Measurements from ENCODE around the gene VPS11.
"Not testable (repeated sequence)": the region's sequence is repeated elsewhere in the genome, so short reads cannot be mapped to it uniquely, and the experiment has no call there.

Gene VPS11

DNA sequence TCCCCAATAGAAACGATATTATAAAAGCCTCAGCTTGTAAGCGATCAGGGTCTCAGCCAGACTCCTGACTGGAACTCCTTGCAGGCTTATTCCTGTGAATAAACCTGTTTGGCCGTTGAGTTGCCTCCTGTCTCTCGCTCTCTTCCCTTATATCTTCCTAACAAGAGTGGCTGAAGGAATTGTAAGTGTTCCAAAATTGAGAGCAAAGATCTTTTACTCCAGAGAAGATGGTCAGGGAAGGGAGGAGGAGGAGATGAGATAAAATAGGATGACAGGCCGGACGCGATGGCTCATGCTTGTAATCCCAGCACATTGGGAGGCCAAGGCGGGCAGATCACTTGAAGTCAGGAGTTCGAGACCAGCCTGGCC, 35.7 kb upstream of the VPS11 start:
- Histone ChIP-seq H3K4me1 (ENCODE audit: low read length) (peaks cover 20% of the 10 kb centered on the region), H3K27me3 (replicated peaks; ENCODE audit: insufficient read depth, low read length) (no peaks in the 10 kb centered on the region), H4K20me1 (ENCODE audit: insufficient read depth, low read length) (no peaks in the 10 kb centered on the region), H2AFZ (ENCODE audit: low read length) (peak overlapping the region; percentile 27; the same call in 1 of the 2 replicates), H3K79me2 (ENCODE audit: low read length) (peaks cover 38% of the 10 kb centered on the region), H3F3A (ENCODE audit: insufficient read depth, low read length) (peaks cover 15% of the 10 kb centered on the region), H3K27ac (ENCODE audit: low read length) (no peak overlapping the region), H3K4me2 (ENCODE audit: low read depth, low read length) (no peak overlapping the region), H3K9ac (ENCODE audit: low read length) (no peak overlapping the region), H3K4me3 (ENCODE audit: low read length) (no peak overlapping the region), H3K9me3 (replicated peaks; ENCODE audit: insufficient read depth, low read length) (no peaks in the 10 kb centered on the region), H3K9me2 (replicated peaks; ENCODE audit: insufficient read depth, low read length) (no peaks in the 10 kb centered on the region), H3K36me3 (replicated peaks; ENCODE audit: insufficient read depth, low read length) (no peaks in the 10 kb centered on the region)
- TF ChIP-seq EZH2 (optimal IDR thresholded peaks at IDR 0.05; ENCODE audit: low read depth, low read length) (no peak), EZH2phosphoT487 (IDR thresholded peaks at IDR 0.05; ENCODE audit: low read length) (no peak)
- TF ChIP-seq, protein P1, sequence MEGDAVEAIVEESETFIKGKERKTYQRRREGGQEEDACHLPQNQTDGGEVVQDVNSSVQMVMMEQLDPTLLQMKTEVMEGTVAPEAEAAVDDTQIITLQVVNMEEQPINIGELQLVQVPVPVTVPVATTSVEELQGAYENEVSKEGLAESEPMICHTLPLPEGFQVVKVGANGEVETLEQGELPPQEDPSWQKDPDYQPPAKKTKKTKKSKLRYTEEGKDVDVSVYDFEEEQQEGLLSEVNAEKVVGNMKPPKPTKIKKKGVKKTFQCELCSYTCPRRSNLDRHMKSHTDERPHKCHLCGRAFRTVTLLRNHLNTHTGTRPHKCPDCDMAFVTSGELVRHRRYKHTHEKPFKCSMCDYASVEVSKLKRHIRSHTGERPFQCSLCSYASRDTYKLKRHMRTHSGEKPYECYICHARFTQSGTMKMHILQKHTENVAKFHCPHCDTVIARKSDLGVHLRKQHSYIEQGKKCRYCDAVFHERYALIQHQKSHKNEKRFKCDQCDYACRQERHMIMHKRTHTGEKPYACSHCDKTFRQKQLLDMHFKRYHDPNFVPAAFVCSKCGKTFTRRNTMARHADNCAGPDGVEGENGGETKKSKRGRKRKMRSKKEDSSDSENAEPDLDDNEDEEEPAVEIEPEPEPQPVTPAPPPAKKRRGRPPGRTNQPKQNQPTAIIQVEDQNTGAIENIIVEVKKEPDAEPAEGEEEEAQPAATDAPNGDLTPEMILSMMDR (IDR thresholded peaks at IDR 0.05; ENCODE audit: low read length) = no peak
- DNase-seq = no peak

DNA sequence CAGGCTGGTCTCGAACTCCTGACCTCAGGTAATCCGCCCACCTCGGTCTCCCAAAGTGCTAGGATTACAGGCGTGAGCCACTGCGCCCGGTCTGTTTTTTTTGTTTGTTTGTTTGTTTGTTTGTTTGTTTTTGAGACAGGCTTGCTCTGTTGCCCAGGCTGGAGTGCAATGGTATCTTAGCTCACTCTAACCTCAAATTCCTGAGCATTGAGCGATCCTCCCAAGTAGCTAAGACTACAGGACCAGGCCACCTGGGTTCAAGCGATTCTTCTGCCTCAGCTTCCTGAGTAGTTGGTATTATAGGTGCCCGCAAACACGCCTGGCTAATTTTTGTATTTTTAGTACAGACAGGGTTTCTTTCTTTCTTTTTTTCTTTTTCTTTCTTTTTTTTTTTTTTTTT, 34.2 kb upstream of the VPS11 start:
- H3K27ac ChIP-seq (ENCODE audit: low read length); H3K4me3 ChIP-seq (ENCODE audit: low read length): not testable (repeated sequence)

DNA sequence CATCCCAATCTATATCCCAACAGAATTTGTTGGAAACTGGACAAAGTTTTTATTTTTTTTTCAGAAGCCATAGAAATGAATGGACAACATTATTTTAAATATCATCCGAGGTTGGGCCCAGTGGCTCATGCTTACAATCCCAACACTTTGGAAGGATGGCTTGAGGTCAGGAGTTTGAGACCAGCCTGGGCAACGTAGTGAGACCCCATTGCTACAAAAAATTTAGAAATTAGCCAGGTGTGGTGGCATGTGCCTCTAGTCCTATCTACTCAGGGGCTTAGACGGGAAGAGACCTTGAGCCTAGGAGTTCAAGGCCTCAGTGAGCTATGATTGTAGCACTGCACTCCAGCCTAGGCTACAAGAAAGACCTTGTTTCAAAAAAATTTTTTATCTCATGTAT, 32.8 kb upstream of the VPS11 start:
- Histone ChIP-seq H3K9ac (ENCODE audit: low read length) (no peak overlapping the region), H3K27me3 (replicated peaks; ENCODE audit: insufficient read depth, low read length) (no peaks in the 10 kb centered on the region), H3K4me3 (ENCODE audit: low read length) (no peak overlapping the region), H3K9me2 (replicated peaks; ENCODE audit: insufficient read depth, low read length) (no peaks in the 10 kb centered on the region), H4K20me1 (ENCODE audit: insufficient read depth, low read length) (no peaks in the 10 kb centered on the region), H3K4me2 (ENCODE audit: low read depth, low read length) (no peak overlapping the region), H2AFZ (ENCODE audit: low read length) (no peak overlapping the region), H3K4me1 (ENCODE audit: low read length) (no peaks in the 10 kb centered on the region), H3K27ac (ENCODE audit: low read length) (no peak overlapping the region), H3F3A (ENCODE audit: insufficient read depth, low read length) (peaks cover 3% of the 10 kb centered on the region), H3K79me2 (ENCODE audit: low read length) (peaks cover 8% of the 10 kb centered on the region), H3K9me3 (replicated peaks; ENCODE audit: insufficient read depth, low read length) (no peaks in the 10 kb centered on the region), H3K36me3 (replicated peaks; ENCODE audit: insufficient read depth, low read length) (no peaks in the 10 kb centered on the region)
- DNase-seq = no peak
- TF ChIP-seq EZH2 (optimal IDR thresholded peaks at IDR 0.05; ENCODE audit: low read depth, low read length) (no peak), EZH2phosphoT487 (IDR thresholded peaks at IDR 0.05; ENCODE audit: low read length) (no peak)
- TF ChIP-seq, protein P1 (IDR thresholded peaks at IDR 0.05; ENCODE audit: low read length) = no peak

More for the DNA sequence above, 34.2 kb upstream of the VPS11 start:
- H4K20me1 ChIP-seq (ENCODE audit: insufficient read depth, low read length); H3K4me2 ChIP-seq (ENCODE audit: low read depth, low read length); H3K36me3 ChIP-seq (replicated peaks; ENCODE audit: insufficient read depth, low read length); H3K27me3 ChIP-seq (replicated peaks; ENCODE audit: insufficient read depth, low read length); H3K9me2 ChIP-seq (replicated peaks; ENCODE audit: insufficient read depth, low read length); H2AFZ ChIP-seq (ENCODE audit: low read length); DNase-seq; H3K9me3 ChIP-seq (replicated peaks; ENCODE audit: insufficient read depth, low read length); H3K9ac ChIP-seq (ENCODE audit: low read length): not testable (repeated sequence)
- Histone ChIP-seq H3F3A (ENCODE audit: insufficient read depth, low read length) (peaks cover 15% of the 10 kb centered on the region), H3K79me2 (ENCODE audit: low read length) (peaks cover 22% of the 10 kb centered on the region), H3K4me1 (ENCODE audit: low read length) (peaks cover 12% of the 10 kb centered on the region)

DNA sequence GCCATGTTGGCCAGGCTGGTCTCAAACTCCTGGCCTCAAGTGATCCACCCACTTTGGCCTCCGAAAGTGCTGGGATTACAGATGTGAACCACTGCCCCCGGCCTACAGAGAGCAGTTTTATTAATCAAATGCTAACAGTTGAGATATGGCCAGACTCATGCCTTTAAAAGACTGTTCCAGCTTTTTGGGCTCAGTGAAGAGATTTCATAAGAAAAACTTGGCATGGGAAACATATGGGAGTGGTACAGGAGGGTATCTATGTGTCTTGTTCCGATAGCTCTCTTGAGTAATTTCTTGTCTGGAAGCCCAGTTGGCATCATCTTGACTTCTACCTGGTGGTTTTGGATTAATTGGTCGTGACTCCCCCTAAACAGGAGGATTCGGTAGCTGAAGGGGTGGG, 28.7 kb upstream of the VPS11 start:
- no peaks in the 10 kb centered on the region for H3K79me2 ChIP-seq (ENCODE audit: low read length)
- H3K9me3 ChIP-seq (replicated peaks; ENCODE audit: insufficient read depth, low read length) = no peaks in the 10 kb centered on the region
- H3K36me3 ChIP-seq (replicated peaks; ENCODE audit: insufficient read depth, low read length) = no peaks in the 10 kb centered on the region
- DNase-seq = no peak
- TF ChIP-seq EZH2phosphoT487 (IDR thresholded peaks at IDR 0.05; ENCODE audit: low read length) (no peak), EZH2 (optimal IDR thresholded peaks at IDR 0.05; ENCODE audit: low read depth, low read length) (no peak)
- TF ChIP-seq, protein P1 (IDR thresholded peaks at IDR 0.05; ENCODE audit: low read length) = no peak
- H4K20me1 ChIP-seq (ENCODE audit: insufficient read depth, low read length) = no peaks in the 10 kb centered on the region
- peaks cover 15% of the 10 kb centered on the region for H3K4me1 ChIP-seq (ENCODE audit: low read length)
- no peaks in the 10 kb centered on the region for H3K27me3 ChIP-seq (replicated peaks; ENCODE audit: insufficient read depth, low read length)
- H3K4me3 ChIP-seq (ENCODE audit: low read length) = no peak overlapping the region
- H3K9ac ChIP-seq (ENCODE audit: low read length) = no peak overlapping the region
- peaks cover 16% of the 10 kb centered on the region for H3F3A ChIP-seq (ENCODE audit: insufficient read depth, low read length)
- no peak overlapping the region for H3K4me2 ChIP-seq (ENCODE audit: low read depth, low read length)
- H3K27ac ChIP-seq (ENCODE audit: low read length) = no peak overlapping the region
- H3K9me2 ChIP-seq (replicated peaks; ENCODE audit: insufficient read depth, low read length) = no peaks in the 10 kb centered on the region
- H2AFZ ChIP-seq (ENCODE audit: low read length) = no peak overlapping the region

DNA sequence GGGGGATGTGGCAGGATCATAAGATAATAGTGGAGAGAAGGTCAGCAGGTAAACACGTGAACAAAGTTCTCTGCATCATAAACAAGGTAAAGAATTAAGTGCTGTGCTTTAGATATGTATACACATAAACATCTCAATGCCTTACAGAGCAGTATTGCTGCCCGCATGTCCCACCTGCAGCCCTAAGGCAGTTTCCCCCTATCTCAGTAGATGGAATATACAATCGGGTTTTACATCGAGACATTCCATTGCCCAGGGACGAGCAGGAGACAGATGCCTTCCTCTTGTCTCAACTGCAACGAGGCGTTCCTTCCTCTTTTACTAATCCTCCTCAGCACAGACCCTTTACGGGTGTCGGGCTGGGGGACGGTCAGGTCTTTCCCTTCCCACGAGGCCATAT, 28.1 kb upstream of the VPS11 start:
- not testable (repeated sequence) for H3K27me3 ChIP-seq (replicated peaks; ENCODE audit: insufficient read depth, low read length); H2AFZ ChIP-seq (ENCODE audit: low read length); H3K36me3 ChIP-seq (replicated peaks; ENCODE audit: insufficient read depth, low read length); H3K4me2 ChIP-seq (ENCODE audit: low read depth, low read length); H3K27ac ChIP-seq (ENCODE audit: low read length); H3K4me3 ChIP-seq (ENCODE audit: low read length); H3K79me2 ChIP-seq (ENCODE audit: low read length); H3K9ac ChIP-seq (ENCODE audit: low read length); H3K9me3 ChIP-seq (replicated peaks; ENCODE audit: insufficient read depth, low read length); H3K9me2 ChIP-seq (replicated peaks; ENCODE audit: insufficient read depth, low read length); H4K20me1 ChIP-seq (ENCODE audit: insufficient read depth, low read length); DNase-seq
- Histone ChIP-seq H3F3A (ENCODE audit: insufficient read depth, low read length) (peaks cover 21% of the 10 kb centered on the region), H3K4me1 (ENCODE audit: low read length) (peaks cover 15% of the 10 kb centered on the region)

Data from MM.1S (cell line).